ENCODE data around the gene F9. TPM values are rescaled to one million over a fixed set of nuclear protein-coding genes. Genes with fewer than 3 reads are reported as not detected.

Gene F9
- total RNA-seq (2021; fragmentation: NEBNext Ultra II Directional; extraction: Animal tissue kit (Norgen Biotek cat#: 25700)), result not detected
- long read RNA-seq, result 0 reads

DNA sequence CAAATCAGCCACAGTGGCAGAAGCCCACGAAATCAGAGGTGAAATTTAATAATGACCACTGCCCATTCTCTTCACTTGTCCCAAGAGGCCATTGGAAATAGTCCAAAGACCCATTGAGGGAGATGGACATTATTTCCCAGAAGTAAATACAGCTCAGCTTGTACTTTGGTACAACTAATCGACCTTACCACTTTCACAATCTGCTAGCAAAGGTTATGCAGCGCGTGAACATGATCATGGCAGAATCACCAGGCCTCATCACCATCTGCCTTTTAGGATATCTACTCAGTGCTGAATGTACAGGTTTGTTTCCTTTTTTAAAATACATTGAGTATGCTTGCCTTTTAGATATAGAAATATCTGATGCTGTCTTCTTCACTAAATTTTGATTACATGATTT, at the start of gene F9:
F9 (plus strand) TSS at position 190 of the 400 bp plus-strand sequence; CDS start at position 216, 26 bp downstream.
- Mint-ChIP-seq H3K27me3 (ENCODE audit: insufficient read depth) (no peaks in the 10 kb centered on the region; the same call in 1 of the 2 replicates), H3K27ac (no peak within 1 kb of the TSS), H3K9me3 (no peaks in the 10 kb centered on the region), H3K4me1 (ENCODE audit: low read depth) (no peaks in the 10 kb centered on the region), H3K4me3 (no peak within 1 kb of the TSS), H3K36me3 (ENCODE audit: low read depth) (no peaks in the 10 kb centered on the region)
- no peak for TF ChIP-seq CTCF (IDR thresholded peaks at IDR 0.05)
- no peak for DNase-seq

DNA sequence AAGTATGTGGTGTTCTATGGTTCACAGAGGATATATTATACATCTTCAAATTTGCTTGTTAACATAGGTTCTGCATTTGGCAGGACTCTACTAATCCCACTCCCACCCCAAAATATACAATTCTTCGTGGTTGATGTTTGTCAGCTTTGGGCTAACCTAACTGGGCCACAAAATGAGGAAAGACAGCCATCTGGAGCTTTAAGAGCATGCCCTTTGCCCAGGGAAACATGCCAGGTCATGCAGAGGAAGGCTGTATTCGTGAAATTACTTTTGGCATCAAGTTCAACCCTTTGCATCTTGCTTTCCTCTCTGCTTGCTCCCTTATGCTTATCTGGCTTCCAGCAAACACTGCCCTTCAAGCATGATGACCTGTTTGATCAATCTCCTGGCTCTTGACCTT, 46.8 kb upstream of the F9 start:
- H3K4me1 Mint-ChIP-seq (ENCODE audit: low read depth), result no peaks in the 10 kb centered on the region
- no peak overlapping the region for H3K4me3 Mint-ChIP-seq
- H3K9me3 Mint-ChIP-seq, result peaks cover 15% of the 10 kb centered on the region
- no peak for DNase-seq
- H3K36me3 Mint-ChIP-seq (ENCODE audit: low read depth), result no peaks in the 10 kb centered on the region
- TF ChIP-seq CTCF (IDR thresholded peaks at IDR 0.05), result no peak
- no peak overlapping the region for H3K27ac Mint-ChIP-seq
- H3K27me3 Mint-ChIP-seq (ENCODE audit: insufficient read depth), result no peaks in the 10 kb centered on the region

DNA sequence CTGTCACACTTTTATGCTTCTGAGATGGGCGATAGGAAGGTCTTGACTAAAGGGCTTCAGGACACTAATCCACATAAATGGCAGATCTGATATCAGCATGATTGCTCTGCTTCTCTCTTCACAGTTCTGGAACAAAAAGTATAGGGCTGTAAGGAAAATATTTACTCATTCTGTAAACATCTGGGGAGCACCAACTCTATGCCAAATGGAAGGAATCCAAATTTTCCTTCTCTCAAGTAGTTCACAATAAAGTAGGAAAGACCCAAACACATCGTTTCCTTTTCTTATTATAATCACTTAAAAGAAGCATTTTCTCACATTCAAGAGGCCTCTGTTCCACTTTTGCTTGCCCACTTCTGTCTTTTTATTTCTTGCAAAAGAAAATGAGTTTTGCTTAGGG, 45.9 kb upstream of the F9 start:
- no peak overlapping the region for H3K27ac Mint-ChIP-seq
- no peak overlapping the region for H3K4me3 Mint-ChIP-seq
- H3K9me3 Mint-ChIP-seq, result peaks cover 15% of the 10 kb centered on the region
- no peaks in the 10 kb centered on the region for H3K4me1 Mint-ChIP-seq (ENCODE audit: low read depth)
- H3K36me3 Mint-ChIP-seq (ENCODE audit: low read depth), result no peaks in the 10 kb centered on the region
- no peak for DNase-seq
- TF ChIP-seq CTCF (IDR thresholded peaks at IDR 0.05), result no peak
- no peaks in the 10 kb centered on the region for H3K27me3 Mint-ChIP-seq (ENCODE audit: insufficient read depth)

DNA sequence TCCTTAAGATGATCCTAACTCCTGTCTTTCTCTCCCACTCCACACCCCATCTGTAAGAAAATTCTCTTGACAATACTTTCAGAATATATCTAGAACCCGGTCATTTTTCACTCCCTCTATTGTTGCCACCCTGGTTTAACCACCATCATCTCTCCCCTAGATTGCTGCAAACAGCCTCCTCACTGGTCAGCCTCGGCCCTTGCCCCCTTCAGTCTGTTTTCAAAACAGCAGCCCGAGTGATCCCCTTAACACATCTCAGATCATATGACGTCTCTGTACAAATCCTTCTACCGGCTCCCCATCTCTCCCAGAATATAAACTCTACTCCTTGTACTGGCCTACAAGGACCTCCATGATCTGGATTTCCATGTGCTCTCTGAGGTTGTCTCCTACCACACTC, 35.2 kb upstream of the F9 start:
- Mint-ChIP-seq H3K27me3 (ENCODE audit: insufficient read depth) (no peaks in the 10 kb centered on the region; the same call in 1 of the 2 replicates), H3K4me1 (ENCODE audit: low read depth) (no peaks in the 10 kb centered on the region), H3K4me3 (no peak overlapping the region), H3K27ac (no peak overlapping the region), H3K36me3 (ENCODE audit: low read depth) (no peaks in the 10 kb centered on the region), H3K9me3 (peaks cover 5% of the 10 kb centered on the region; the same call in 1 of the 2 replicates)
- DNase-seq, result no peak
- no peak for TF ChIP-seq CTCF (IDR thresholded peaks at IDR 0.05)

- no peak for DNase-seq
- Mint-ChIP-seq H3K27ac (no peak overlapping the region), H3K27me3 (ENCODE audit: insufficient read depth) (no peaks in the 10 kb centered on the region), H3K4me1 (ENCODE audit: low read depth) (no peaks in the 10 kb centered on the region), H3K36me3 (ENCODE audit: low read depth) (no peaks in the 10 kb centered on the region), H3K4me3 (no peak overlapping the region), H3K9me3 (peaks cover 8% of the 10 kb centered on the region)
- no peak for TF ChIP-seq CTCF (IDR thresholded peaks at IDR 0.05)
Measured at GRCh38 chrX:139506333-139506732, 24.2 kb upstream of the F9 start.

- H3K4me3 Mint-ChIP-seq, result no peak overlapping the region
- TF ChIP-seq CTCF (IDR thresholded peaks at IDR 0.05), result no peak
- no peak overlapping the region for H3K27ac Mint-ChIP-seq
- DNase-seq, result no peak
- H3K4me1 Mint-ChIP-seq (ENCODE audit: low read depth), result no peaks in the 10 kb centered on the region
- H3K9me3 Mint-ChIP-seq, result peaks cover 5% of the 10 kb centered on the region
- no peaks in the 10 kb centered on the region for H3K36me3 Mint-ChIP-seq (ENCODE audit: low read depth)
- no peaks in the 10 kb centered on the region for H3K27me3 Mint-ChIP-seq (ENCODE audit: insufficient read depth)
Measured at GRCh38 chrX:139508099-139508498, 22.4 kb upstream of the F9 start.
